AG08396 (cell line): ENCODE results near the gene KLRF1.

Source experiments
- DNase-seq: peaks from one replicate; pipeline ENCODE4 v3.0.0; 2012; ENCODE audit warnings: low spot score, mixed read lengths

The KLRF1 gene

GRCh38 chr12:9827209-9827888 lies at the start of gene KLRF1:
TSS of gene KLRF1 (plus strand) at chr12:9827481. CDS start at chr12:9827545, 64 bp downstream.
- no peak for DNase-seq

- no peak for DNase-seq
Observed at GRCh38 chr12:9779209-9779608, 48.1 kb upstream of the KLRF1 start.

- no peak for DNase-seq
Observed at GRCh38 chr12:9781360-9781759, 45.9 kb upstream of the KLRF1 start.

GRCh38 chr12:9782547-9783382 lies 44.5 kb upstream of the KLRF1 start:
- DNase-seq: no peak

- no peak for DNase-seq
Observed at GRCh38 chr12:9784326-9784725, 43.0 kb upstream of the KLRF1 start.

GRCh38 chr12:9784816-9785215 lies 42.5 kb upstream of the KLRF1 start:
- no peak for DNase-seq

- no peak for DNase-seq
Observed at GRCh38 chr12:9786726-9787717, 40.3 kb upstream of the KLRF1 start.

- DNase-seq: no peak
Observed at GRCh38 chr12:9792185-9792900, 34.9 kb upstream of the KLRF1 start.

- DNase-seq: peak; percentile 22
Observed at GRCh38 chr12:9792961-9793617, 34.2 kb upstream of the KLRF1 start.

- no peak for DNase-seq
Observed at GRCh38 chr12:9793779-9794395, 33.4 kb upstream of the KLRF1 start.

GRCh38 chr12:9794484-9795093 lies 32.7 kb upstream of the KLRF1 start:
- no peak for DNase-seq

GRCh38 chr12:9795945-9796344 lies 31.3 kb upstream of the KLRF1 start:
- DNase-seq: no peak

GRCh38 chr12:9796346-9796745 lies 30.9 kb upstream of the KLRF1 start:
- no peak for DNase-seq

- DNase-seq: no peak
Observed at GRCh38 chr12:9796971-9797370, 30.3 kb upstream of the KLRF1 start.

- peak; percentile 28 for DNase-seq
Observed at GRCh38 chr12:9797722-9798619, 29.3 kb upstream of the KLRF1 start.

- DNase-seq: no peak
Observed at GRCh38 chr12:9799961-9800360, 27.3 kb upstream of the KLRF1 start.

- no peak for DNase-seq
Observed at GRCh38 chr12:9805883-9806282, 21.4 kb upstream of the KLRF1 start.

GRCh38 chr12:9806714-9807113 lies 20.6 kb upstream of the KLRF1 start:
- no peak for DNase-seq

- no peak for DNase-seq
Observed at GRCh38 chr12:9808504-9808903, 18.8 kb upstream of the KLRF1 start.
